Measurements from ENCODE around the gene ST6GAL1. TPM values are rescaled to one million over a fixed set of nuclear protein-coding genes. Genes with fewer than 3 reads are reported as not detected.

ST6GAL1 gene
- total and polyA plus RNA-seq, 2 experiments from 2014 or later: 17.6 to 65.1 TPM

GRCh38 chr3:187042874-187043458 lies 112.6 kb downstream of the ST6GAL1 start:
- H3K27ac Mint-ChIP-seq: no peak overlapping the region
- no peak for TF ChIP-seq ZNF462 (CRISPR knock-in tag; IDR thresholded peaks at IDR 0.05)
- no peak for TF ChIP-seq STAT1 (IDR thresholded peaks at IDR 0.05; ENCODE audit: unreplicated experiment)
- no peaks in the 10 kb centered on the region for H3K9me2 ChIP-seq (ENCODE audit: insufficient read depth)
- H3K79me2 ChIP-seq (replicated peaks; ENCODE audit: insufficient read depth): peaks cover 22% of the 10 kb centered on the region
- H4K20me1 ChIP-seq (replicated peaks; ENCODE audit: insufficient read depth): no peaks in the 10 kb centered on the region; the same call in 1 of the 2 replicates
- H3K4me2 ChIP-seq: no peak overlapping the region
- ATAC-seq (no peak), DNase-seq (ENCODE audit: low spot score) (no peak)
- H3K4me1 ChIP-seq (ENCODE audit: insufficient read depth): no peaks in the 10 kb centered on the region
- H3K36me3 ChIP-seq (ENCODE audit: insufficient read depth): peaks cover 16% of the 10 kb centered on the region
- no peaks in the 10 kb centered on the region for H3K9me3 Mint-ChIP-seq
- H2AFZ ChIP-seq: no peak overlapping the region
- H3K4me3 ChIP-seq: no peak overlapping the region
- no peaks in the 10 kb centered on the region for H3K4me1 Mint-ChIP-seq
- no peak overlapping the region for H3K4me3 Mint-ChIP-seq
- H3K27me3 Mint-ChIP-seq (ENCODE audit: insufficient read depth, low read depth, poor library complexity): peaks cover 4% of the 10 kb centered on the region
- peaks cover 90% of the 10 kb centered on the region for H3K36me3 Mint-ChIP-seq (ENCODE audit: low read depth)
- no peaks in the 10 kb centered on the region for H3K27me3 ChIP-seq (ENCODE audit: insufficient read depth)
- H3K27ac ChIP-seq (ENCODE audit: low read depth): no peak overlapping the region
- no peaks in the 10 kb centered on the region for H3F3A ChIP-seq (replicated peaks; ENCODE audit: low read depth)

GRCh38 chr3:187044206-187044605 lies 113.9 kb downstream of the ST6GAL1 start:
- Histone ChIP-seq H3K4me3 (no peak overlapping the region), H2AFZ (no peak overlapping the region), H3K9me2 (ENCODE audit: insufficient read depth) (no peaks in the 10 kb centered on the region), H3K4me2 (no peak overlapping the region), H3F3A (replicated peaks; ENCODE audit: low read depth) (no peaks in the 10 kb centered on the region), H3K4me1 (ENCODE audit: insufficient read depth) (no peaks in the 10 kb centered on the region), H3K27ac (ENCODE audit: low read depth) (0 out of 2 replicates have a peak overlapping the region, but pooled peaks have one; percentile 21), H3K79me2 (replicated peaks; ENCODE audit: insufficient read depth) (peaks cover 26% of the 10 kb centered on the region), H3K27me3 (ENCODE audit: insufficient read depth) (no peaks in the 10 kb centered on the region), H4K20me1 (replicated peaks; ENCODE audit: insufficient read depth) (no peaks in the 10 kb centered on the region; the same call in 1 of the 2 replicates), H3K36me3 (ENCODE audit: insufficient read depth) (peaks cover 11% of the 10 kb centered on the region)
- H3K4me1 Mint-ChIP-seq: no peaks in the 10 kb centered on the region
- no peak for DNase-seq (ENCODE audit: low spot score)
- H3K9me3 Mint-ChIP-seq: no peaks in the 10 kb centered on the region
- no peak overlapping the region; the same call in 1 of the 2 replicates for H3K27ac Mint-ChIP-seq
- no peak for ATAC-seq
- H3K36me3 Mint-ChIP-seq (ENCODE audit: low read depth): peaks cover 92% of the 10 kb centered on the region
- H3K4me3 Mint-ChIP-seq: no peak overlapping the region
- peaks cover under 1% of the 10 kb centered on the region for H3K27me3 Mint-ChIP-seq (ENCODE audit: insufficient read depth, low read depth, poor library complexity)
- TF ChIP-seq POLR2AphosphoS5 (IDR thresholded peaks at IDR 0.05; ENCODE audit: low read depth) (no peak), CREB1 (CRISPR knock-in tag; IDR thresholded peaks at IDR 0.05; ENCODE audit: low read depth) (no peak), ETS1 (IDR thresholded peaks at IDR 0.05) (no peak), EZH2phosphoT487 (IDR thresholded peaks at IDR 0.05; ENCODE audit: unreplicated experiment) (no peak), JUNB (IDR thresholded peaks at IDR 0.05; ENCODE audit: unreplicated experiment) (no peak)
